GM19463 (cell line): ENCODE measurements around the gene DHH.
"Not testable (repeated sequence)": the region's sequence is repeated elsewhere in the genome, so short reads cannot be mapped to it uniquely, and the experiment has no call there.

ENCODE experiments used
- ATAC-seq: cut with Tn5 transposase; IDR thresholded peaks from one replicate; pipeline ENCODE4 v1.9.1; 2021; ENCODE audit warnings: mild to moderate bottlenecking, moderate library complexity; ENCODE audit not compliant: unreplicated experiment

DHH gene

GRCh38 chr12:49094160-49094974 is at the start of gene DHH:
TSS of gene DHH (minus strand) at chr12:49094801. CDS start at chr12:49094512, 289 bp downstream.
- no peak for ATAC-seq

- ATAC-seq, result no peak
These were observed 49.8 kb upstream of the DHH start for GRCh38 chr12:49144384-49144783.

- no peak for ATAC-seq
These were observed 44.4 kb upstream of the DHH start for GRCh38 chr12:49138999-49139398.

GRCh38 chr12:49138587-49138986 is 44.0 kb upstream of the DHH start:
- ATAC-seq, result no peak

GRCh38 chr12:49137476-49137875 is 42.9 kb upstream of the DHH start:
- ATAC-seq, result no peak

- not testable (repeated sequence) for ATAC-seq
These were observed 42.4 kb upstream of the DHH start for GRCh38 chr12:49136997-49137396.

- no peak for ATAC-seq
These were observed 39.0 kb upstream of the DHH start for GRCh38 chr12:49133590-49133989.

GRCh38 chr12:49133014-49133413 is 38.4 kb upstream of the DHH start:
- ATAC-seq, result no peak

GRCh38 chr12:49131894-49132461 is 37.4 kb upstream of the DHH start:
- ATAC-seq, result no peak

- ATAC-seq, result peak; percentile 74
These were observed 36.7 kb upstream of the DHH start, which contains the start of gene TUBA1B for GRCh38 chr12:49131051-49131893. TSS of gene TUBA1B (minus strand) at chr12:49131395. CDS start at chr12:49131300, 95 bp downstream.

- peak; percentile 44 for ATAC-seq
These were observed 35.8 kb upstream of the DHH start for GRCh38 chr12:49130151-49131050.

- no peak for ATAC-seq
These were observed 34.9 kb upstream of the DHH start for GRCh38 chr12:49129332-49130150.

GRCh38 chr12:49127971-49128370 is 33.4 kb upstream of the DHH start:
- ATAC-seq, result not testable (repeated sequence)

- no peak for ATAC-seq
These were observed 32.5 kb upstream of the DHH start for GRCh38 chr12:49126852-49127763.

GRCh38 chr12:49121047-49121696 is 26.6 kb upstream of the DHH start:
- ATAC-seq, result no peak

GRCh38 chr12:49111206-49111605 is 16.6 kb upstream of the DHH start:
- no peak for ATAC-seq

GRCh38 chr12:49110464-49111155 is 16.0 kb upstream of the DHH start, which contains the start of gene LMBR1L:
TSS of gene LMBR1L (minus strand) at chr12:49110847. CDS start at chr12:49110555, 292 bp downstream.
- ATAC-seq, result peak; percentile 98
